Vagina (tissue), 2 donors: ENCODE results near the gene TAF5. TPM values are rescaled to one million over a fixed set of nuclear protein-coding genes. Genes with fewer than 3 reads are reported as not detected.

Source experiments
- DNase-seq, 2 donors: peaks; one replicate each; pipeline ENCODE4 v3.0.0-alpha.2; 2017; ENCODE audit errors: extremely low spot score in 2 of 2
- H3K27ac ChIP-seq: fragments of 200-600 bp; sonication (generic); one replicate; pipeline ENCODE4 v1.5.1; 2019
- H3K27me3 ChIP-seq: fragments of 200-600 bp; sonication (generic); one replicate; pipeline ENCODE4 v1.5.1; 2019
- H3K36me3 ChIP-seq, 2 donors: fragments of 200-600 bp; sonication (generic); one replicate each; pipeline ENCODE4 v1.5.1; 2017 to 2019
- H3K4me1 ChIP-seq: fragments of 200-600 bp; sonication (generic); one replicate; pipeline ENCODE4 v1.5.1; 2019
- H3K4me3 ChIP-seq, 2 donors: fragments of 200-600 bp; sonication (generic); 1 replicate in 1 of 2; 2 replicates in 1 of 2; pipeline ENCODE4 v1.5.1; 2016 to 2019
- H3K9me3 ChIP-seq: fragments of 200-600 bp; sonication (generic); one replicate; pipeline ENCODE4 v1.5.1; 2019
- POLR2A ChIP-seq, 2 donors: fragments of 450-650 bp; IDR thresholded peaks; one replicate each; pipeline ENCODE4 v1.6.1; 2017; ENCODE audit warnings: antibody characterized with exemption in 2 of 2, mild to moderate bottlenecking in 2 of 2, moderate library complexity in 2 of 2
- POLR2AphosphoS5 ChIP-seq, 2 donors: sonication (generic); formaldehyde crosslinking; IDR thresholded peaks; one replicate each; pipeline ENCODE4 v1.9.0; 2017; ENCODE audit warnings: antibody characterized with exemption in 2 of 2, mild to moderate bottlenecking in 2 of 2, low read depth in 1 of 2; ENCODE audit not compliant: insufficient read depth in 1 of 2
- intact Hi-C: fragments of 100-400 bp; cut with DNase I; formaldehyde crosslinking; loops from one replicate; pipeline ENCODE4 v1.15.1; 2023
- total RNA-seq: library from RNA; depleted of rRNA; stranded (reverse); fragments of >200 nt; gene quantifications from one replicate; pipeline ENCODE4 v1.2.3, GENCODE V29; 2016
- TF ChIP-seq, protein P1 (sequence below), 3 experiments: fragments of 450-650 bp in 2 of 3; fragments of 200-600 bp in 1 of 3; sonication (generic) in 1 of 3; IDR thresholded peaks; one replicate each; pipeline ENCODE4 v1.5.1; 2017 to 2019; ENCODE audit warnings: antibody characterized with exemption in 3 of 3, mild to moderate bottlenecking in 2 of 3, moderate library complexity in 2 of 3

Gene TAF5
- total RNA-seq, 1 donor from 2014 or later, result 4.4 TPM

DNA sequence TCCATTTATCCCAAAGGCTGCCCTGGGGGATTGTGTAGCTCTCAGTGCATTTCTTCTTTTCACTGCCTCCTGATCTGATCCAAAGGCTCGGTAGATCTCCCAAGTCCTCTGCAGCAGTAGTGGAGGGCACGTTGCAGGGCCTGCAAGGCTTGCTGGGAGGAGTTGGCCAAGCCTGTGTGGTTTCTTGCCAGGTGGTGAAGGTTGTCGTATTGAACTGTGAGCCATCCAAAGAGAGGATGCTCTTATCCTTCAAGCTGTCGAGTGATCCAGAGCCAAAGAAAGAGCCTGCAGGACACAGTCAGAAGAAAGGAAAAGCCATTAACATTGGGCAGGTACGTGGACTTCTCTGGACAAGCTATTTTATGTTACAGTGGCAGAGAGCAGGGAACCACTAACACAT lies 49.8 kb downstream of the TAF5 start:
- TF ChIP-seq POLR2A (IDR thresholded peaks at IDR 0.05) (no peak), POLR2AphosphoS5 (IDR thresholded peaks at IDR 0.05; ENCODE audit: insufficient read depth in 1 of 2, low read depth in 1 of 2) (no peak)
- TF ChIP-seq, protein P1, sequence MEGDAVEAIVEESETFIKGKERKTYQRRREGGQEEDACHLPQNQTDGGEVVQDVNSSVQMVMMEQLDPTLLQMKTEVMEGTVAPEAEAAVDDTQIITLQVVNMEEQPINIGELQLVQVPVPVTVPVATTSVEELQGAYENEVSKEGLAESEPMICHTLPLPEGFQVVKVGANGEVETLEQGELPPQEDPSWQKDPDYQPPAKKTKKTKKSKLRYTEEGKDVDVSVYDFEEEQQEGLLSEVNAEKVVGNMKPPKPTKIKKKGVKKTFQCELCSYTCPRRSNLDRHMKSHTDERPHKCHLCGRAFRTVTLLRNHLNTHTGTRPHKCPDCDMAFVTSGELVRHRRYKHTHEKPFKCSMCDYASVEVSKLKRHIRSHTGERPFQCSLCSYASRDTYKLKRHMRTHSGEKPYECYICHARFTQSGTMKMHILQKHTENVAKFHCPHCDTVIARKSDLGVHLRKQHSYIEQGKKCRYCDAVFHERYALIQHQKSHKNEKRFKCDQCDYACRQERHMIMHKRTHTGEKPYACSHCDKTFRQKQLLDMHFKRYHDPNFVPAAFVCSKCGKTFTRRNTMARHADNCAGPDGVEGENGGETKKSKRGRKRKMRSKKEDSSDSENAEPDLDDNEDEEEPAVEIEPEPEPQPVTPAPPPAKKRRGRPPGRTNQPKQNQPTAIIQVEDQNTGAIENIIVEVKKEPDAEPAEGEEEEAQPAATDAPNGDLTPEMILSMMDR (IDR thresholded peaks at IDR 0.05), result no peak
- intact Hi-C loops, result loop anchor here (10.0 kb wide), 1 partner anchor 177 kb away; no protein-coding TSS in a partner anchor
- H3K27me3 ChIP-seq, result no peaks in the 10 kb centered on the region
- no peaks in the 10 kb centered on the region for H3K4me1 ChIP-seq
- H3K27ac ChIP-seq, result no peak overlapping the region
- H3K4me3 ChIP-seq, result no peak overlapping the region
- H3K9me3 ChIP-seq, result no peaks in the 10 kb centered on the region
- H3K36me3 ChIP-seq, result peaks cover 5 to 88% of the 10 kb centered on the region in 2 donors
- DNase-seq, result no peak

DNA sequence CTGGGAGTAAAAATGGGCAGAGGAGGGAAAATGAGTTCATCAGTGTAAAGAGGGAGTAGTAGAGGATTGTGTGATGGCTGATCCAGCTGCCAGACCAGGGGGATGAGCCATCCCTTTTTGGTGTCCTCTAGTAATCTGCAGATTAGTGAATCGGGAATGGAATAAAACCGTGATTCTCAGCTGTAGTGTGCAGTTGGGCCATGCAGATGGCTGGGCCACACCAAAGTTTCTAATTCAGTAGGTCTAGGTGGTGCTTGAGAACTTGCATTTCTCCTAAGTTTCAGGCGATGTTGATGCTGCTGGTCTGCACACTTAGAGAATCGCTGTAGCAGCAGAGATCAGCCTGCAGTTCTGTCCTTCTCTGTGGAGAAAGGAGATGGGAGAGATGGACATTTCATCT lies 51.3 kb downstream of the TAF5 start:
- no peaks in the 10 kb centered on the region for H3K4me1 ChIP-seq
- H3K27ac ChIP-seq, result no peak overlapping the region
- peaks cover 0 to 88% of the 10 kb centered on the region in 2 donors for H3K36me3 ChIP-seq
- no peak overlapping the region for H3K4me3 ChIP-seq
- intact Hi-C loops, result loop anchor here (2.0 to 10.0 kb wide), 2 partner anchors 66 to 176 kb away; no protein-coding TSS in a partner anchor
- DNase-seq, result no peak
- H3K9me3 ChIP-seq, result no peaks in the 10 kb centered on the region
- H3K27me3 ChIP-seq, result no peaks in the 10 kb centered on the region
- TF ChIP-seq POLR2A (IDR thresholded peaks at IDR 0.05) (no peak), POLR2AphosphoS5 (IDR thresholded peaks at IDR 0.05; ENCODE audit: insufficient read depth in 1 of 2, low read depth in 1 of 2) (no peak)
- TF ChIP-seq, protein P1 (IDR thresholded peaks at IDR 0.05), result no peak

DNA sequence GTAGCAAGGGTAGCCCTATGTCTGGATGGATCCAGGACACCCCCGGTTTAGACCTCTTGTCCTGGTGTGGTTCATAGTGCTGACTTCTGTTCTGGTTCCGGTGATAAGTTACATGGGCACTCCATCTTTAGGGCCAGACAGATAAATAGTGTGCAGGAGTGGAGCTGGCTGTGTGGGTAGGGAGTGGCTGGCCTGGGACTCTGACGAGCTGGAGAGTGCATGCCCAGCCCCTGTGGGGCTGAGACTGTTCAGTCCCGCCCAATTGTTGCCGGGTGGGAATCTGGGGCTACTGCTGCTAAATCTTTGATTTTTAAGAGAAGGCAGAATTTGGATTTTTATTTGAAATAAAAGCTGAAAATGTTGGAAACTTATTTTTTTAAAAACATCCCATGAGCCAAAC lies 56.0 kb downstream of the TAF5 start:
- TF ChIP-seq POLR2AphosphoS5 (IDR thresholded peaks at IDR 0.05; ENCODE audit: insufficient read depth in 1 of 2, low read depth in 1 of 2) (no peak), POLR2A (IDR thresholded peaks at IDR 0.05) (no peak)
- TF ChIP-seq, protein P1 (IDR thresholded peaks at IDR 0.05), result no peak
- intact Hi-C loops, result no loop called here
- Histone ChIP-seq H3K4me1 (no peaks in the 10 kb centered on the region), H3K9me3 (no peaks in the 10 kb centered on the region), H3K4me3 (no peak overlapping the region), H3K36me3 (peaks cover 0 to 86% of the 10 kb centered on the region in 2 donors), H3K27ac (no peak overlapping the region), H3K27me3 (no peaks in the 10 kb centered on the region)
- DNase-seq, result no peak

DNA sequence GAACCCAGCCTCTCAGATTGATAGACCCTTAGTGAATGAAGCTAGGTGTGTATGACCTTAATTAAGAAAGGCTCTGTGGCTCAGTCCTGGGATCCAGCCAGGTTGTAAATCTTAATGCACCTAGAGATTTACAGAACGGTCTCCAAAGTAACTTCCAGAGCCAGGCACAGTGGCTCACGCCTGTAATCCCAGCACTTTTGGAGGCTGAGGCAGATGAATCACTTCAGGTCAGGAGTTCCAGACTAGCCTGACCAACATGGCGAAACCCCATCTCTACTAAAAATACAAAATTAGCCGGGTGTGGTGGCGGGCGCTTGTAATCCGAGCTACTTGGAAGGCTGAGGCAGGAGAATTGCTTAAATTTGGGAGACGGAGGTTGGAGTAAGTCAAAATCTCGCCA lies 60.1 kb downstream of the TAF5 start:
- peaks cover 0 to 69% of the 10 kb centered on the region in 2 donors for H3K36me3 ChIP-seq
- no peak overlapping the region for H3K27ac ChIP-seq
- DNase-seq, result no peak
- no peaks in the 10 kb centered on the region for H3K27me3 ChIP-seq
- TF ChIP-seq POLR2AphosphoS5 (IDR thresholded peaks at IDR 0.05; ENCODE audit: insufficient read depth in 1 of 2, low read depth in 1 of 2), result no peak
- H3K4me1 ChIP-seq, result no peaks in the 10 kb centered on the region
- H3K4me3 ChIP-seq, result no peak overlapping the region
- intact Hi-C loops, result no loop called here
- H3K9me3 ChIP-seq, result no peaks in the 10 kb centered on the region

DNA sequence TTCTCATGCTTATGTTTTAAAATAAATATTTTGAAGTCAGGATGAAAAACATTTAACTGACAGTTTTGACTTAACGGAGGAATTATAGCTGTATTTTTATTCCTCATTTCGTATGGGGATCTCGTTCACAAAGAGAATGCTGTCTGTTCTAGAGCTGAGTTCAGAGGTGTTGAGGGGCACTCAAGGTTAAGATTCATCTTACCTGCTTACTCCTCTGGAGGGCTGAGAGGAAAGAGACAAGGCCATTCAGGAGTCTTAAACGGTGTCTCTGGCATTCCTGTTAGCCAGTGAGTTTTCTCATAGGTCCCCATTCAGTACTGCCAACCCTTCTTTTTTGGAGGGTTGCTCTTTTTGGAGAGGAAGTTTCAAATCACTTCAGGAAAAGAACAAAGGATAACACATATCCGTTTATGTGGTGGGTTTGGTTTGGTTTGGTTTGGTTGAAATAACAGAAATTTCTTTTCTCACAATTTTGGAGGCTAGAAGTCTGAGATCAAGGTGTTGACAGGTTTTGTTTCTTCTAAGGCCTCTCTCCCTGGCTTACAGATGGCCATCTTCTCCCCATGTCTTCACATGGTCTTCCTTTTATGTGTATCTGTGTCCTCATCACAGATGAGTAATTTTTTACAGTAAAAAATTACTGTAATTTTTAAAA lies 61.3 kb downstream of the TAF5 start:
- Histone ChIP-seq H3K27me3 (no peaks in the 10 kb centered on the region), H3K4me3 (no peak overlapping the region), H3K9me3 (no peaks in the 10 kb centered on the region), H3K4me1 (no peaks in the 10 kb centered on the region), H3K27ac (no peak overlapping the region), H3K36me3 (peaks cover 0 to 59% of the 10 kb centered on the region in 2 donors)
- TF ChIP-seq, protein P1 (IDR thresholded peaks at IDR 0.05), result no peak
- TF ChIP-seq POLR2A (IDR thresholded peaks at IDR 0.05) (no peak), POLR2AphosphoS5 (IDR thresholded peaks at IDR 0.05; ENCODE audit: insufficient read depth in 1 of 2, low read depth in 1 of 2) (no peak)
- intact Hi-C loops, result no loop called here
- no peak for DNase-seq
